HEK293T (cell line): Measurements from ENCODE around the gene FAM114A2.

Experiments used
- FOXM1 ChIP-seq: fragments of 450-650 bp; IDR thresholded peaks from 2 replicates; pipeline ENCODE4 v1.6.1; 2017; ENCODE audit warnings: mild to moderate bottlenecking, borderline replicate concordance
- NFRKB ChIP-seq: fragments of 450-650 bp; IDR thresholded peaks from 2 replicates; pipeline ENCODE4 v1.6.1; 2016; ENCODE audit warnings: mild to moderate bottlenecking, moderate library complexity
- PKNOX1 ChIP-seq: fragments of 450-650 bp; IDR thresholded peaks from 2 replicates; pipeline ENCODE4 v1.6.1; 2016
- TARDBP ChIP-seq: fragments of 450-650 bp; IDR thresholded peaks from 2 replicates; pipeline ENCODE4 v1.6.1; 2016

- TF ChIP-seq PKNOX1 (no peak), TARDBP (no peak), NFRKB (no peak), FOXM1 (no peak)
These were observed 5.9 kb upstream of the FAM114A2 start for GRCh38 chr5:154044581-154044980.
